RKO (cell line): ENCODE results near the gene LHFPL2.

Experiments
- DNase-seq: peaks from one replicate; pipeline ENCODE4 v3.0.0-alpha.2; 2016; ENCODE audit warnings: low spot score

The LHFPL2 gene

DNA sequence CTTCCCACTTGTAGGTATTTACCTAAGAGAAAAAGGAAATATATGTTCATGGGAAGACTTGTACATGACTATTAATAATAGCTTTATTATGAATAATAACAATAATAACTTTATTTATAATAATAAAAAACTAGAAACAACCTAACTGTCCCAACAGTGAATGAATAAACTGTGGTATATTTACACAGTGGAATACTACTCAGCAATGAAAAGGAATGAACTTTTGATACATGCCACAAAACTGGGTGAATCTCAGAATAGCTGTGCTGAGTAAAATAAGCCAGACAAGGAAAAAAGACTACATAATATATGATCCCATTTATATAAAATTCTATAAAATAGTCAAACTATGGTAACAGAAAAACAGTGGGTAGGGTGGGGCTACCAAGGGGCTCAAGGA lies 199.5 kb downstream of the LHFPL2 start:
- no peak for DNase-seq

DNA sequence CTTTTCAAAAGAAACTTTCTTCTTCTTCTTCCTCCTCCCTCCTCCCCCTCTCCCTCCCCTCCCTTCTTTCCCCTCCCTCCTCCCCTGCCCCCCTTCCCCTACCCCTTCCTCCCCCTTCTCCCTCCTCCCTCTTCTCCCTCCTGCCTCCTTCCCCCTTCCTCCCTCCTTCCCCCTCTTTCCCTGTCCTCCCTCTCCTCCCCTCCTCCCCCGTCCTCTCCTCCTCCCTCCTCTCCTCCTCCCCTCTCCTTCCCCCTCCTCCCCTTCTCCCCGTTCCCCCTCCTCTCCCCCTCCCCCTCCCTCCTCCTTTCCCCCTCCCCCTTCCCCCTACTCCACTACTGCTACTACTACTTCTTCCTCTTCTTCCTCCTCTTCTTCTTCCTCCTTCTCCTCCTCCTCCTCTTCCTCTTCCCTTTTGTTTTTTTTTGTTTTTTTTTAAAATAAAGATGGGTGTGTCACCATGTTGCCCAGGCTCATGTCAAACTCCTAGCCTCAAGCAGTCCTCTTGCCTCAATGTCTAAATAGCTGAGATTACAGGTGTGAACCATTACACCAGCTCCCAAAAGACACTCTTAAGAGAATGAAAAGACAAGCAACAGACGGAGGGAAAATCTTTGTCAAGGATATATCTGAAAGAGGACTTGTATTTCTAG lies 200.7 kb downstream of the LHFPL2 start:
- DNase-seq = no peak
